OCI-LY3 (cell line): ENCODE results near the gene NPBWR2.

Source experiments
- EZH2phosphoT487 ChIP-seq: fragments of 200-600 bp; shearing (Covaris generic); IDR thresholded peaks from 2 replicates; pipeline ENCODE4 v1.6.1; 2018; ENCODE audit warnings: antibody characterized with exemption, mixed run types, low read depth
- TF ChIP-seq, protein P1 (sequence below): fragments of 200-600, 300-600 bp; sonication (generic); IDR thresholded peaks from 2 replicates; pipeline ENCODE4 v1.5.1; 2014; ENCODE audit warnings: antibody characterized with exemption, low read length, low read depth

DNA sequence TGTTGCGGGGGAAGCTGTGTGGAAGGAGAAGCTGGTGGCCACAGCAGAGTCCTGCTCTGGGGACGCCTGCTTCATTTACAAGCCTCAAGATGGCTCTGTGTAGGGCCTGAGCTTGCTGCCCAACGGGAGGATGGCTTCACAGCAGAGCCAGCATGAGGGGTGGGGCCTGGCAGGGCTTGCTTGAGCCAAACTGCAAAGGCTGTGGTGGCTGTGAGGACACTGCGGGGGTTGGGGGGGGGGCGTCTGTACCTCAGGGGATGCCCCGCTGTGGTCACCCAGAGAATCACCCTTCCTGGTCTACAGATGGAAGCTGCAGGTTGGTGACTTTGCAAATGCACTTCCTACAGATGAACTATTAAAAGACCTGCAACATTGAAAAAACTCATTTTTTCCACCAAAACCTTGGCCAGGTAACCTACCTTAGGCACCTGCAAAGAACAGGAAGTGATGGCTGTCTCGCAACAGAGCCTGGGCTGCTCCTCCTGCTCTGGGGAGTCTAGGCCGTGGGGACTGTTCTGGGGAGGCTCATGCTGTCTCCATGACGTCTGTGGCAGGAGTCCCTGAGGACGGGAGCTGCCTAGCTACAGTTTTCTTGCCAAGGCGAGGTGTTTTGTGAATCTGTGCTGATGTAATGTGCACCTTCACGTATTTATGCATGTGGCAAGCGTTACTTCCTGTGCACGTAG is 7.3 kb downstream of the NPBWR2 start:
- TF ChIP-seq, protein P1, sequence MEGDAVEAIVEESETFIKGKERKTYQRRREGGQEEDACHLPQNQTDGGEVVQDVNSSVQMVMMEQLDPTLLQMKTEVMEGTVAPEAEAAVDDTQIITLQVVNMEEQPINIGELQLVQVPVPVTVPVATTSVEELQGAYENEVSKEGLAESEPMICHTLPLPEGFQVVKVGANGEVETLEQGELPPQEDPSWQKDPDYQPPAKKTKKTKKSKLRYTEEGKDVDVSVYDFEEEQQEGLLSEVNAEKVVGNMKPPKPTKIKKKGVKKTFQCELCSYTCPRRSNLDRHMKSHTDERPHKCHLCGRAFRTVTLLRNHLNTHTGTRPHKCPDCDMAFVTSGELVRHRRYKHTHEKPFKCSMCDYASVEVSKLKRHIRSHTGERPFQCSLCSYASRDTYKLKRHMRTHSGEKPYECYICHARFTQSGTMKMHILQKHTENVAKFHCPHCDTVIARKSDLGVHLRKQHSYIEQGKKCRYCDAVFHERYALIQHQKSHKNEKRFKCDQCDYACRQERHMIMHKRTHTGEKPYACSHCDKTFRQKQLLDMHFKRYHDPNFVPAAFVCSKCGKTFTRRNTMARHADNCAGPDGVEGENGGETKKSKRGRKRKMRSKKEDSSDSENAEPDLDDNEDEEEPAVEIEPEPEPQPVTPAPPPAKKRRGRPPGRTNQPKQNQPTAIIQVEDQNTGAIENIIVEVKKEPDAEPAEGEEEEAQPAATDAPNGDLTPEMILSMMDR, result no peak
- TF ChIP-seq EZH2phosphoT487, result no peak
